Adipocyte (in vitro differentiated cells): ENCODE measurements around the gene HABP2.

Source experiments
- DNase-seq: peaks from one replicate; pipeline ENCODE4 v3.0.0-alpha.2; 2015; ENCODE audit warnings: low read depth
- H3K27me3 ChIP-seq: replicated peaks from 2 replicates; pipeline ENCODE4 v1.7.0; 2013; ENCODE audit warnings: mild to moderate bottlenecking, low read length, moderate library complexity; ENCODE audit not compliant: control insufficient read depth, insufficient read depth
- H3K36me3 ChIP-seq: 2 replicates; pipeline ENCODE4 v1.7.0; 2013; ENCODE audit warnings: low read length, mild to moderate bottlenecking, moderate library complexity; ENCODE audit not compliant: control insufficient read depth, insufficient read depth, severe bottlenecking
- H3K4me1 ChIP-seq: 2 replicates; pipeline ENCODE4 v1.7.0; 2013; ENCODE audit warnings: mild to moderate bottlenecking, low read length, moderate library complexity; ENCODE audit not compliant: control insufficient read depth, insufficient read depth
- H3K4me3 ChIP-seq: 2 replicates; pipeline ENCODE4 v1.7.0; 2013; ENCODE audit warnings: mild to moderate bottlenecking, low read length, moderate library complexity
- H3K9ac ChIP-seq: 2 replicates; pipeline ENCODE4 v1.7.0; 2013; ENCODE audit warnings: mild to moderate bottlenecking, low read length, moderate library complexity
- H3K9me3 ChIP-seq: 2 replicates; pipeline ENCODE4 v1.7.0; 2013; ENCODE audit warnings: mild to moderate bottlenecking, low read length, moderate library complexity; ENCODE audit not compliant: control insufficient read depth

The HABP2 gene

GRCh38 chr10:113620511-113620910 is 67.7 kb downstream of the HABP2 start:
- DNase-seq, result no peak
- peaks cover 94% of the 10 kb centered on the region for H3K27me3 ChIP-seq

DNA sequence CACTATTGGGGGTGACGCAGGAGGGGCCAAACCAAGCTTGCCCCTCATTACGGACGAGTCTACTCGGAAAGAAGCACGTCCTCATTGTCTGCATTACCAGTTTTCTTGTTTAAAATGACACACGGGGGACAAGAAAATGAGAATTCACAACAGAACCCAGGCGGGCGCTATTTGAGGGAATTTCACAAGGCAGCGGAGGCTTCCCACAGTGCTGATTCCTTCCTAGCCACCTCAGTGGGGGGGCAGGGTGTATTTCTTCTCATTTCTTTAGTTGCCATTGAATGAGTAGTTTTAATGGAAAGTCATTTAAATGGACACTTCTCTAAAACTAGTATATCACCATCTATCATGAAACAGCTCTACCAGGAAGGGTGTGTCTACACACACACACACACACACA is 68.1 kb downstream of the HABP2 start:
- Histone ChIP-seq H3K4me1 (peaks cover 2% of the 10 kb centered on the region), H3K36me3 (no peaks in the 10 kb centered on the region), H3K4me3 (no peak overlapping the region), H3K27me3 (peaks cover 94% of the 10 kb centered on the region), H3K9ac (no peak overlapping the region), H3K9me3 (no peaks in the 10 kb centered on the region)
- DNase-seq, result no peak

More at GRCh38 chr10:113620511-113620910, 67.7 kb downstream of the HABP2 start:
- peaks cover 3% of the 10 kb centered on the region for H3K4me1 ChIP-seq
- no peak overlapping the region for H3K9ac ChIP-seq
- no peaks in the 10 kb centered on the region for H3K36me3 ChIP-seq
- H3K9me3 ChIP-seq, result no peaks in the 10 kb centered on the region
- no peak overlapping the region for H3K4me3 ChIP-seq

DNA sequence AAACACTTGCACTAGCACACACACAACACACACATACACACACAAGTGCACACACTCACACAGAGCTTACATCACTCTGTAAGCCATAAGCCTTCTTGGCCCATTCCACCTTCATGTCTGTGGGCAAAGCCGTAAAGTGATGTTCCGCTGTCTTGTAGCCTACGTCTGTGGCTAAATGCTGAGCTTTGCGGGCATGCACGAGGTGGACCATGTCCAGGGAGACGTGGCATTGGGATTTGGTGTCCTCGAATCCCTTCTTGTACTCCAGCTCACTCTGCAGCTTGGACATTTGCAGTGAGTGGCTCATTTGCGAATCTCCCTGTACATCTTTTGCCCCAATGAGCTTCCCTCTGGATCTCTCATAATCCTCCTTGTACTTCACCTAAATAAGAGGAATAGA is 68.9 kb downstream of the HABP2 start:
- Histone ChIP-seq H3K36me3 (no peaks in the 10 kb centered on the region), H3K4me3 (no peak overlapping the region), H3K9ac (no peak overlapping the region), H3K27me3 (peaks cover 97% of the 10 kb centered on the region), H3K9me3 (no peaks in the 10 kb centered on the region), H3K4me1 (peaks cover under 1% of the 10 kb centered on the region)
- no peak for DNase-seq

- DNase-seq, result no peak
- H3K36me3 ChIP-seq, result no peaks in the 10 kb centered on the region
- peaks cover 10% of the 10 kb centered on the region for H3K4me1 ChIP-seq
- H3K9ac ChIP-seq, result no peak overlapping the region
- no peak overlapping the region for H3K4me3 ChIP-seq
- peaks cover 87% of the 10 kb centered on the region for H3K27me3 ChIP-seq
- no peaks in the 10 kb centered on the region for H3K9me3 ChIP-seq
Measured at GRCh38 chr10:113622831-113623230, 70.0 kb downstream of the HABP2 start.

- no peak overlapping the region for H3K4me3 ChIP-seq
- H3K9me3 ChIP-seq, result no peaks in the 10 kb centered on the region
- no peak overlapping the region for H3K9ac ChIP-seq
- H3K27me3 ChIP-seq, result peaks cover 66% of the 10 kb centered on the region
- H3K4me1 ChIP-seq, result peaks cover 11% of the 10 kb centered on the region
- DNase-seq, result no peak
- no peaks in the 10 kb centered on the region for H3K36me3 ChIP-seq
Measured at GRCh38 chr10:113625461-113626186, 72.8 kb downstream of the HABP2 start.

- Histone ChIP-seq H3K27me3 (peaks cover 53% of the 10 kb centered on the region), H3K9ac (no peak overlapping the region), H3K9me3 (no peaks in the 10 kb centered on the region), H3K36me3 (no peaks in the 10 kb centered on the region), H3K4me3 (no peak overlapping the region), H3K4me1 (peaks cover 11% of the 10 kb centered on the region)
- DNase-seq, result peak; percentile 7
Measured at GRCh38 chr10:113626809-113627355, 74.0 kb downstream of the HABP2 start.

DNA sequence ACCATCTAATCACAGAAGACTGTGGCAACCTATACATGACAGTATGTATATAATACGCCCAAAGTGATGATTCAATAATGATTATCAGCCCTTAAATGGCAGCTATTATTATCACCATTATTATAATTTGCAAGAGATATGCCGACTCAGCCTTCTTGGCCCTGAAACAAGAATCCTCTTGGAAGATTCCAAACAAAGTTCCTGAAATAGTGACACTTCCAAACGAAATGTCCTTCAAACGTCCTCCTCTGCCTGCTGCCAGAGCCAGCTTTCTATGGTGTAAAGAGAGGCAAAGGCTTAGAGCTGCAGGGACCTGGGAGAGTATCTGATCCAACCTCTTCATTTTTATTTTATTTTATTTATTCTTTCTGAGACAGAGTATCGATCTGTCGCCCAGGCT is 75.0 kb downstream of the HABP2 start:
- DNase-seq, result no peak

DNA sequence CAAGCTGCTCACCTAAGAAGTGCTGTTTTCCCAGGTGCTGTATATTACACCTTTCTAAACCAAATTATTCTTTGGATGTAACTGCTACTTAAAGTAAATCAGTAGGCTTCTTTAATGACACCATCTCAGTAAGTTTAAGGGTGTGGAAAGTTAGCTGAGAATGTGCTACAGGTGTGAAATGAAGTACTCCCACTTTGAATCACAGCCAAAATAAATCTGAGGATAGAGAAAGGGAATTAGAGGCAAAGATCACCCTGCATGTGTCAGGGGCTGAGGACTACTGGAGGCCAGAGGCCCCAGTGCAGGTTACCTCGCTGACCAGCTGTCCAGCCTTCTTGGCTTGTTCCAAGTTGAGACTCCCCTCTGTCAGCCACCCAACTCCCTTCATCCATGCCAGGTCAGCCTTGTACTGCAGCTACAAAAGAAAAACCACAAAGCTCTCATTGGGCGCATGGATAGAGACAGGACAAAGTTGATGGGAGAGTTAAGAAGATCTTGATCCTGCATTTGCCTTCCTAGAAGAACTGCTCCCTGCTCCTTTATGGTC is 75.8 kb downstream of the HABP2 start:
- H3K4me1 ChIP-seq, result peaks cover 11% of the 10 kb centered on the region
- H3K9me3 ChIP-seq, result no peaks in the 10 kb centered on the region
- H3K36me3 ChIP-seq, result no peaks in the 10 kb centered on the region
- DNase-seq, result no peak
- peaks cover 35% of the 10 kb centered on the region for H3K27me3 ChIP-seq
- H3K4me3 ChIP-seq, result no peak overlapping the region
- no peak overlapping the region for H3K9ac ChIP-seq

More for the DNA sequence above, 75.0 kb downstream of the HABP2 start:
- Histone ChIP-seq H3K36me3 (no peaks in the 10 kb centered on the region), H3K4me1 (peaks cover 11% of the 10 kb centered on the region), H3K27me3 (peaks cover 44% of the 10 kb centered on the region), H3K4me3 (no peak overlapping the region), H3K9me3 (no peaks in the 10 kb centered on the region), H3K9ac (no peak overlapping the region)

GRCh38 chr10:113630929-113631533 is 78.2 kb downstream of the HABP2 start:
- no peak overlapping the region for H3K9ac ChIP-seq
- H3K9me3 ChIP-seq, result peaks cover 7% of the 10 kb centered on the region
- peaks cover 11% of the 10 kb centered on the region for H3K4me1 ChIP-seq
- H3K4me3 ChIP-seq, result no peak overlapping the region
- H3K27me3 ChIP-seq, result peaks cover 12% of the 10 kb centered on the region
- DNase-seq, result no peak
- no peaks in the 10 kb centered on the region for H3K36me3 ChIP-seq

DNA sequence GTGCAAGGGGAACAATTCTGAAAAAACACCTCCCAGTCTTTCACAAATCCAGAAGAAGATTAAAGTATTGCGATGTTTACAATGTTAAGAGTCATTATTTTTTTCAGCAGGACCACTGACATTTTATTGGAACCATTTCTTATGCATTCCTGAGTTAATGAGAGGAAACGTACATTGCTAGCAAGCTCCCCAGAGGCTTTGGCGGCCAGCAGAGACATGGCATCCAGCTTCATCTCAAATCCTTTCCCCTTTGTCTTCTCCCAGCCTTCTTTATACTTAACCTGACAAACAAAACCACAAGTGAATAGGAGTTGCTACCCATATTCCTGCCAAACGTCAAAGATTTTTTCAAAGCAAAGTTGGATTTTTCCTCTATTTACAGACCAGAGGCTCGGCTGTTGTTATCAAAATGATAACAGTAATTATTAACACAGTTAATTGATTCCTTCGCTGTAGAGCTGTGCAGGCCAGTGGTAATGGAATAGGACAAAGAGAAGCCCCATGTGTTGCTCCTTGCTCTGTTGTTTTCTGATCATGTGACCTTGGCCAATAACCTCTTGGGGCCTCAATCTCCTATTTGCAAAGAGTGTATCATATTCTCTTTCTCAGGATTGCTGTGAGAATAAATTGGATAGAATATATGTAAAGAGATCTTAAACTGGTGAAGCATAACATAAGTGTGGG is 79.0 kb downstream of the HABP2 start:
- H3K9ac ChIP-seq, result no peak overlapping the region
- H3K36me3 ChIP-seq, result no peaks in the 10 kb centered on the region
- no peak overlapping the region for H3K4me3 ChIP-seq
- H3K4me1 ChIP-seq, result peaks cover 10% of the 10 kb centered on the region
- H3K27me3 ChIP-seq, result peaks cover 5% of the 10 kb centered on the region
- peaks cover 7% of the 10 kb centered on the region for H3K9me3 ChIP-seq
- DNase-seq, result no peak
